Endodermal cell (in vitro differentiated cells): ENCODE results near the gene LOXL4. TPM values are rescaled to one million over a fixed set of nuclear protein-coding genes. Genes with fewer than 3 reads are reported as not detected.

ENCODE experiments used
- DNase-seq: peaks from one replicate; pipeline ENCODE4 v3.0.0-alpha.2; 2017
- H3K27ac ChIP-seq: 2 replicates; pipeline ENCODE4 v1.5.1; 2013; ENCODE audit warnings: mild to moderate bottlenecking, low read depth, low read length, moderate library complexity
- H3K27me3 ChIP-seq: 2 replicates; pipeline ENCODE4 v1.6.1; 2013; ENCODE audit warnings: mild to moderate bottlenecking, low read length, moderate library complexity; ENCODE audit not compliant: insufficient read depth, control insufficient read depth, poor library complexity, severe bottlenecking
- H3K36me3 ChIP-seq: 2 replicates; pipeline ENCODE4 v1.7.0; 2013; ENCODE audit warnings: mild to moderate bottlenecking, low read length, moderate library complexity; ENCODE audit not compliant: control insufficient read depth, insufficient read depth
- H3K4me1 ChIP-seq: one replicate; pipeline ENCODE4 v1.7.0; 2013; ENCODE audit warnings: low read length; ENCODE audit not compliant: control insufficient read depth, insufficient read depth
- H3K4me3 ChIP-seq: 2 replicates; pipeline ENCODE4 v1.5.1; 2013; ENCODE audit warnings: mild to moderate bottlenecking, low read length, moderate library complexity
- H3K9ac ChIP-seq: 2 replicates; pipeline ENCODE4 v1.6.1; 2013; ENCODE audit warnings: mild to moderate bottlenecking, low read length, moderate library complexity; ENCODE audit not compliant: poor library complexity, severe bottlenecking; ENCODE audit errors: extremely low read depth
- H3K9me3 ChIP-seq: 2 replicates; pipeline ENCODE4 v1.6.1; 2013; ENCODE audit warnings: mild to moderate bottlenecking, low read length, moderate library complexity; ENCODE audit not compliant: control insufficient read depth
- H3K27ac Mint-ChIP-seq: 2 replicates; pipeline ENCODE4 v1.8.0; 2020; ENCODE audit warnings: mixed read lengths
- H3K27me3 Mint-ChIP-seq: 2 replicates; pipeline ENCODE4 v1.8.0; 2021; ENCODE audit warnings: mild to moderate bottlenecking, mixed read lengths; ENCODE audit not compliant: insufficient read depth
- H3K36me3 Mint-ChIP-seq: 2 replicates; pipeline ENCODE4 v1.8.0; 2020; ENCODE audit warnings: low read depth, mixed read lengths
- H3K4me1 Mint-ChIP-seq: 2 replicates; pipeline ENCODE4 v1.8.0; 2020; ENCODE audit warnings: mixed read lengths
- H3K4me3 Mint-ChIP-seq: 2 replicates; pipeline ENCODE4 v1.8.0; 2020; ENCODE audit warnings: mild to moderate bottlenecking, moderate library complexity, mixed read lengths
- H3K9me3 Mint-ChIP-seq: 2 replicates; pipeline ENCODE4 v1.8.0; 2020; ENCODE audit warnings: mild to moderate bottlenecking, mixed read lengths
- WGBS, 2 experiments: methylation state at CpG; one replicate each; pipeline versions ENCODE4 v1.1.5 to v1.1.7; 2013; ENCODE audit warnings: missing lambda C conversion rate in 2 of 2, mixed read lengths in 1 of 2; ENCODE audit not compliant: insufficient coverage in 1 of 2, insufficient read length in 1 of 2; 5-methylcytosine and 5-hydroxymethylcytosine counted together
- total RNA-seq, 2 donors: library from RNA; stranded (reverse); fragmentation: NEBNext Ultra II Directional in 1 of 2; extraction: Animal tissue kit (Norgen Biotek cat#: 25700) in 1 of 2; gene quantifications; 2 replicates in 1 of 2; 3 replicates in 1 of 2; pipeline ENCODE4 v1.2.1, GENCODE V29; 2021
- TF ChIP-seq, protein P1 (sequence below): fragments of 200-600 bp; sonication (generic); conservative IDR thresholded peaks from 2 replicates; pipeline ENCODE4 v1.5.0; 2021; ENCODE audit warnings: antibody characterized with exemption, mild to moderate bottlenecking

Gene LOXL4
- total RNA-seq, 2 donors from 2014 or later = 0.57 to 0.77 TPM

DNA sequence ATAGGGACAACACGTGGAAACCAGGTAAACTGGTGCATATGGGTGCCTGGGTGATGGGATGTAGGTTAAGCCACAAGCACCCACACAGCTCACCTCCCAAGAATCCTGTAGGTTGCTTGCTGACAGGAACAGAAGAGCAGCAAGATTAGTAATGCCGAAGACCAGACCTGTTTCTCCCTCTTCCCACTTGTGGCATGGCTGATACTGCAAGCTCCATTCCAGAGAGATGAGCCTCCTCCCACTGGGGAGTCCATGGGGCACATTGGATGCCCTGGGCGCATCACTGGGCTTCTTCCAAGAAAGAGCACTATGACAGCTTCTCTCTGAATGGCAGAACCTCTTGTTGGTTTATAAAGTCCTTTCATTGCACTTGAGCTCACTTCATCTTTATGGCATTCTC, 44.4 kb upstream of the LOXL4 start:
- H3K4me1 ChIP-seq = no peaks in the 10 kb centered on the region
- H3K4me1 Mint-ChIP-seq = peaks cover 14% of the 10 kb centered on the region
- no peak overlapping the region for H3K4me3 Mint-ChIP-seq
- H3K9me3 Mint-ChIP-seq = no peaks in the 10 kb centered on the region
- H3K4me3 ChIP-seq = no peak overlapping the region
- H3K27ac ChIP-seq = no peak overlapping the region
- no peaks in the 10 kb centered on the region for H3K36me3 Mint-ChIP-seq
- H3K27me3 Mint-ChIP-seq = peaks cover 4% of the 10 kb centered on the region
- H3K9me3 ChIP-seq = no peaks in the 10 kb centered on the region
- no peaks in the 10 kb centered on the region for H3K36me3 ChIP-seq
- 76 to 80% methylated on average over 2 to 3 of the region's 3 CpGs for WGBS, 2 experiments
- H3K27ac Mint-ChIP-seq = no peak overlapping the region
- TF ChIP-seq, protein P1, sequence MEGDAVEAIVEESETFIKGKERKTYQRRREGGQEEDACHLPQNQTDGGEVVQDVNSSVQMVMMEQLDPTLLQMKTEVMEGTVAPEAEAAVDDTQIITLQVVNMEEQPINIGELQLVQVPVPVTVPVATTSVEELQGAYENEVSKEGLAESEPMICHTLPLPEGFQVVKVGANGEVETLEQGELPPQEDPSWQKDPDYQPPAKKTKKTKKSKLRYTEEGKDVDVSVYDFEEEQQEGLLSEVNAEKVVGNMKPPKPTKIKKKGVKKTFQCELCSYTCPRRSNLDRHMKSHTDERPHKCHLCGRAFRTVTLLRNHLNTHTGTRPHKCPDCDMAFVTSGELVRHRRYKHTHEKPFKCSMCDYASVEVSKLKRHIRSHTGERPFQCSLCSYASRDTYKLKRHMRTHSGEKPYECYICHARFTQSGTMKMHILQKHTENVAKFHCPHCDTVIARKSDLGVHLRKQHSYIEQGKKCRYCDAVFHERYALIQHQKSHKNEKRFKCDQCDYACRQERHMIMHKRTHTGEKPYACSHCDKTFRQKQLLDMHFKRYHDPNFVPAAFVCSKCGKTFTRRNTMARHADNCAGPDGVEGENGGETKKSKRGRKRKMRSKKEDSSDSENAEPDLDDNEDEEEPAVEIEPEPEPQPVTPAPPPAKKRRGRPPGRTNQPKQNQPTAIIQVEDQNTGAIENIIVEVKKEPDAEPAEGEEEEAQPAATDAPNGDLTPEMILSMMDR = no peak
- DNase-seq = no peak
- H3K27me3 ChIP-seq = no peaks in the 10 kb centered on the region
- H3K9ac ChIP-seq = no peak overlapping the region

DNA sequence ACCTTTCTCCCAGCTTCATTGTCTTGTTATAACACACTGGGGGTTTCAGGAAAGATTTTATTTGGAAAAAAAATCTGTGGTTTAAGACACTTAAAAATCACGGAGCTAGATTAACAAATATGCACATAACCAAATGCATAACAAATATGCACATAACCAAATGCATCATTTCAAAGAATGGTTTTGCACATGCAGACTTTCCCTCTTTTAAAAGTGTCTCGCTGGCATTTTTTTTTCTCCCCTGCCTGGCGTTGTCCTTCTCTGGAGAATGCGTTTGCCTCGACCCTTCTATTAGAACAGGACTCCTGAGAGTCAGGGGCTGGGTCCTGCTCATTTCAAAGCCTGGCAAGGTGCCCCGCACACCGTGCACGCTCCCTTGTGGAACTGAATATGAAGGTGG, 42.7 kb upstream of the LOXL4 start:
- Histone ChIP-seq H3K36me3 (no peaks in the 10 kb centered on the region), H3K9ac (no peak overlapping the region), H3K4me3 (no peak overlapping the region), H3K27me3 (no peaks in the 10 kb centered on the region), H3K4me1 (no peaks in the 10 kb centered on the region), H3K27ac (no peak overlapping the region), H3K9me3 (no peaks in the 10 kb centered on the region)
- Mint-ChIP-seq H3K4me3 (no peak overlapping the region), H3K9me3 (no peaks in the 10 kb centered on the region), H3K36me3 (no peaks in the 10 kb centered on the region), H3K27me3 (peaks cover 2% of the 10 kb centered on the region), H3K4me1 (peaks cover 14% of the 10 kb centered on the region), H3K27ac (no peak overlapping the region)
- TF ChIP-seq, protein P1 = no peak
- DNase-seq = no peak
- 89 to 93% methylated on average over 7 to 8 of the region's 8 CpGs for WGBS, 2 experiments

DNA sequence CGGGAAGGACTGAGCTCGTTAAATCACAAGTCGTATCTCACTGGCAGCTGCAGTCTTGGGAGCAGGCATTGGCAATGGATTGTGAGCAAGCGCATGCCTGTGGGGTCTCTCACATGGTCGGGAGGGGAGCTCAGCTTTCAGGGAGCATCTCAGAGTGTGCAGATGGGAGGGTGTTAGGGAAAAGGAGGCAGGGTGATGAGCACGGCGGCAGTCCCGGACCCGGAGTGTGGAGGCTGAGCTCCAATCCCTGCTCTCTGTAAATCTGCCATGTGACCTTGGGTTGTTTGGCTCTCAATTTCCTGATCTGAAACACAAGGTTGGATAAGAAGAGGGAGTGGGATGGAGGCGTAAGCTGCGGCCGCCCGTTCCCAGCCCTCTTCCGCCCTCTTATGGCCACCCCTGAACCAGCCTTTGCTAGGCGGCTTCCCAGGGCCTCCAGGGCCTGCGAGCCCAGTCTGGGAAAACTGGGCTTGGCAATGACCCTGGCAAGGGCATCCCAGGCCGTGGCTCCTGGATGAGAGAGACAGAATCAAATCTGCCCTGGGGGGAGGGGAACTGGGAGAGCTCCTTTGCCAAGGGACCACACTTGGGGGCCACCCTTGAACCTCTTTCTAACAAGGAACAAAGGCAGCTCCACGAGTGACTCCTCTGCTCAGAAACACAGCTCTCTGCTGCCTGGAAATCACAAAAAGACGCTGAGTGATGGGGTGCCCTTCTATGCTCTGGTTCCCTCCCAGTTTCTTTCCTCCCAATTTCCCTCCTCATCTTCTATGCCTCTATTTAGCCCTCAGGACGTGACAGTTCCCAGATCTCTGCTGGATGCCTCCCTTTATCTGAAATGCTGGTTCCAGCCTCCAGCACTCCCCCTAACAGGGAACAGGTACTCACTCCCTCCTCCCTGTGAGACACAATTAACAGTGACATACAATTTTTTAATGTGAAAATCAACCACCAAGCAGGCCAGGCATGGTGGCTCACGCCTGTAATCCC, 41.7 kb upstream of the LOXL4 start:
- Histone ChIP-seq H3K27me3 (no peaks in the 10 kb centered on the region), H3K27ac (no peak overlapping the region), H3K9ac (no peak overlapping the region), H3K9me3 (no peaks in the 10 kb centered on the region), H3K36me3 (no peaks in the 10 kb centered on the region), H3K4me3 (peak overlapping the region; percentile 70), H3K4me1 (no peaks in the 10 kb centered on the region)
- Mint-ChIP-seq H3K4me1 (peaks cover 13% of the 10 kb centered on the region), H3K36me3 (no peaks in the 10 kb centered on the region), H3K4me3 (peak overlapping the region; percentile 47), H3K27me3 (no peaks in the 10 kb centered on the region), H3K27ac (no peak overlapping the region), H3K9me3 (no peaks in the 10 kb centered on the region)
- peak; percentile 95 for DNase-seq
- 30 to 35% methylated on average over 14 to 21 of the region's 21 CpGs for WGBS, 2 experiments
- TF ChIP-seq, protein P1 = peak; percentile 93
